Measurements from ENCODE around the gene SORCS3. TPM values are rescaled to one million over a fixed set of nuclear protein-coding genes. Genes with fewer than 3 reads are reported as not detected.

SORCS3 gene
- total and polyA plus RNA-seq, 4 donors: 0.93 TPM; not detected in 3

- no peak overlapping the region for H3K9ac ChIP-seq (ENCODE audit: low read depth in 1 of 2, low read length in 2 of 2)
- WGBS: 50% methylated on average over 3 of the region's 3 CpGs
- TF ChIP-seq, protein P1, sequence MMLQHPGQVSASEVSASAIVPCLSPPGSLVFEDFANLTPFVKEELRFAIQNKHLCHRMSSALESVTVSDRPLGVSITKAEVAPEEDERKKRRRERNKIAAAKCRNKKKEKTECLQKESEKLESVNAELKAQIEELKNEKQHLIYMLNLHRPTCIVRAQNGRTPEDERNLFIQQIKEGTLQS (IDR thresholded peaks at IDR 0.05): no peak
- TF ChIP-seq REST (IDR thresholded peaks at IDR 0.05) (no peak), TAF1 (conservative IDR thresholded peaks at IDR 0.05) (no peak), EGR1 (IDR thresholded peaks at IDR 0.05; ENCODE audit: low read depth in 2 of 2) (no peak), JUND (IDR thresholded peaks at IDR 0.05) (no peak), FOXA1 (IDR thresholded peaks at IDR 0.05) (no peak), RXRA (IDR thresholded peaks at IDR 0.05) (no peak)
- TF ChIP-seq, protein P2, sequence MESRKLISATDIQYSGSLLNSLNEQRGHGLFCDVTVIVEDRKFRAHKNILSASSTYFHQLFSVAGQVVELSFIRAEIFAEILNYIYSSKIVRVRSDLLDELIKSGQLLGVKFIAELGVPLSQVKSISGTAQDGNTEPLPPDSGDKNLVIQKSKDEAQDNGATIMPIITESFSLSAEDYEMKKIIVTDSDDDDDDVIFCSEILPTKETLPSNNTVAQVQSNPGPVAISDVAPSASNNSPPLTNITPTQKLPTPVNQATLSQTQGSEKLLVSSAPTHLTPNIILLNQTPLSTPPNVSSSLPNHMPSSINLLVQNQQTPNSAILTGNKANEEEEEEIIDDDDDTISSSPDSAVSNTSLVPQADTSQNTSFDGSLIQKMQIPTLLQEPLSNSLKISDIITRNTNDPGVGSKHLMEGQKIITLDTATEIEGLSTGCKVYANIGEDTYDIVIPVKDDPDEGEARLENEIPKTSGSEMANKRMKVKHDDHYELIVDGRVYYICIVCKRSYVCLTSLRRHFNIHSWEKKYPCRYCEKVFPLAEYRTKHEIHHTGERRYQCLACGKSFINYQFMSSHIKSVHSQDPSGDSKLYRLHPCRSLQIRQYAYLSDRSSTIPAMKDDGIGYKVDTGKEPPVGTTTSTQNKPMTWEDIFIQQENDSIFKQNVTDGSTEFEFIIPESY (IDR thresholded peaks at IDR 0.05): no peak
- H3K4me3 ChIP-seq (ENCODE audit: low read depth in 1 of 3, low read length in 3 of 3): no peak overlapping the region
- no peaks in the 10 kb centered on the region for H3K4me1 ChIP-seq (ENCODE audit: control insufficient read depth in 4 of 4, insufficient read depth in 4 of 4, low read length in 3 of 4)
- no peaks in the 10 kb centered on the region for H3K9me3 ChIP-seq (ENCODE audit: control insufficient read depth in 4 of 4, low read length in 3 of 4)
- no peaks in the 10 kb centered on the region for H3K36me3 ChIP-seq (ENCODE audit: control insufficient read depth in 4 of 4, insufficient read depth in 3 of 4, low read depth in 1 of 4, low read length in 3 of 4)
- no peak overlapping the region for H3K27ac ChIP-seq (ENCODE audit: low read depth in 1 of 2, low read length in 2 of 2)
- peaks cover 0 to 11% (median 0%) of the 10 kb centered on the region in 4 donors for H3K27me3 ChIP-seq (ENCODE audit: control insufficient read depth in 4 of 4, insufficient read depth in 4 of 4, low read length in 3 of 4)
- DNase-seq (ENCODE audit: low spot score): no peak
These were observed 265.0 kb downstream of the SORCS3 start for GRCh38 chr10:104906112-104906511.

DNA sequence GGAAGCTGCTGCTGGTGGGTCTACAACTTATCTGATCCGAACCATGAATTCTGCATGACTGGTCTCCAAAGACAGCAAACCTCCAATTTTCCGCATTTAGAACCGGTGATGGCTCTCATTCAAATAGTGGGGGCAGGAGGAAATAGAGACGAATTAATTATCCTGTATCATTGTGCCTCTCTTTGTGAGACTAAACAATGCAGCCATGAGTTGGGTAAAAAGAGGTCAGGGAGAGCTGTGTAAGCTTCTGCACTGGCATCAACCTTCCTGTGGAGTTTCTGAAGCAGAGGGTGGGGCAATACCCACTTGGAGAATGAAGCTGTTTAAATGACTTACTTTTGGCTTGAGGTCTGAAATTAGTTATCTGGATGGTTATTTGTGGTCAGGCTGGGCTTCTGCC is 266.4 kb downstream of the SORCS3 start:
- TF ChIP-seq, protein P3, sequence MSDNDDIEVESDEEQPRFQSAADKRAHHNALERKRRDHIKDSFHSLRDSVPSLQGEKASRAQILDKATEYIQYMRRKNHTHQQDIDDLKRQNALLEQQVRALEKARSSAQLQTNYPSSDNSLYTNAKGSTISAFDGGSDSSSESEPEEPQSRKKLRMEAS (IDR thresholded peaks at IDR 0.05): no peak
- TF ChIP-seq, protein P2 (IDR thresholded peaks at IDR 0.05): no peak
- TF ChIP-seq FOXA2 (IDR thresholded peaks at IDR 0.05): no peak
- 81% methylated on average over 4 of the region's 4 CpGs for WGBS
- Histone ChIP-seq H3K27ac (ENCODE audit: low read depth in 1 of 2, low read length in 2 of 2) (no peak overlapping the region), H3K9ac (ENCODE audit: low read depth in 1 of 2, low read length in 2 of 2) (no peak overlapping the region), H3K4me1 (ENCODE audit: control insufficient read depth in 4 of 4, insufficient read depth in 4 of 4, low read length in 3 of 4) (no peaks in the 10 kb centered on the region), H3K27me3 (ENCODE audit: control insufficient read depth in 4 of 4, insufficient read depth in 4 of 4, low read length in 3 of 4) (peaks cover 0 to 5% (median 0%) of the 10 kb centered on the region in 4 donors), H3K36me3 (ENCODE audit: control insufficient read depth in 4 of 4, insufficient read depth in 3 of 4, low read depth in 1 of 4, low read length in 3 of 4) (no peaks in the 10 kb centered on the region), H3K9me3 (ENCODE audit: control insufficient read depth in 4 of 4, low read length in 3 of 4) (no peaks in the 10 kb centered on the region), H3K4me3 (ENCODE audit: low read depth in 1 of 3, low read length in 3 of 3) (no peak overlapping the region)
- DNase-seq (ENCODE audit: low spot score): no peak
